ENCODE measurements around the gene IL15RA.
"Not testable (repeated sequence)": the region's sequence is repeated elsewhere in the genome, so short reads cannot be mapped to it uniquely, and the experiment has no call there.

IL15RA gene

DNA sequence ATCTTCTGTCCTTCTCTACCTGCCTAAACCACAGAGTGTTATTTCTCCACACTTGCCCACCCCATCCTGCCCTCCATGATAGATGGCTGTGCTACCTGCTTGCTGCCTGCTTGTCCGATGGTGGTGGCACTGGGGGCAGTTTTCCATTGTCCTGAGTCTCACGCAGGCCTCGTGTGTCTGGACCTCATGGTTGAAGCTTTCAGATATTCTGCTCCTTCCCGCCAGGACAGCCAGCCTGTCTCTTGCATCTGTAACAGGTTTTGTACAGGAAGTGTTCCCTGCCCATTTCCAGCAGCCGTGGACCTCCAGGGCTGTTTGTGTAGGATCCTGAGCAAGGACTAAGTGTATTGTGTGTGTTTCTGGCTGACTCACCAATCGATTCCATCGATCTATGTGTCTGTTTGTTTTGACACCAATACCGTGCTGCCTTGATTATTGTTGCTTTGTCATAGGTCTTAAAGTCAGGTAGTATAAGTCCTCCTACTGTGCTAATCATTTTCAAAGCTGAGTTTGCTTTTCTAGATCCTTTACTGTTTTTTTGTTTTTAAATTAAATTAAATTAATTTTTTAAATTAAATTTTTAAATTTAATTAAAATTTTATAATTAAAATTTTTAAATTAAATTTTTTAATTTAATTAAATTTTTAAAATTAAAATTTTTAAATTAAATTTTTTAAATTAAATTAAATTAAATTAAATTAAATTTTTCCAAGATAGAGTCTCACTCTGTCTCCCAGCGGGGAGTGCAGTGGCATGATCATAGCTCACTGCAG, 8.5 kb downstream of the IL15RA start:
- no peak for DNase-seq

- no peak for DNase-seq
These were observed 9.2 kb downstream of the IL15RA start for GRCh38 chr10:5968037-5968680.

DNA sequence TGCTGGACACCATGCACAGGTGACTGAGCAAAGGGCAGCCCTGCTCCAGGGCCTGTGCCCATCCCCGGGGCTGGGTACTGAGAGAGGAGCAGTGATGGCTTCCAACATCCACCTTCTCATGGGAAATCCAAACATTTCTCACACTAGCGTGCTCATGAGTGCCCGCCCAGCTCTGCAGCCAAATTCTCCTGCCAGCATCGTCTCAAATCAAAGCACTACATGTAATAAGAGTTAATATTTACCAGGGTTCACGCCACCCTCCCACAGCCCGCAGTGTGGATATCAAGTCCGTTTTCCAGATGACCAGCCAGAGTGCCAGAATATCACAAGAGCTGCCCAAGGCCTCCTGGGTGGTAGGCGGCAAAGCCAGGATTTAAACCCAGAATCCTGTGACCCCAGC, 12.1 kb downstream of the IL15RA start:
- DNase-seq = no peak

DNA sequence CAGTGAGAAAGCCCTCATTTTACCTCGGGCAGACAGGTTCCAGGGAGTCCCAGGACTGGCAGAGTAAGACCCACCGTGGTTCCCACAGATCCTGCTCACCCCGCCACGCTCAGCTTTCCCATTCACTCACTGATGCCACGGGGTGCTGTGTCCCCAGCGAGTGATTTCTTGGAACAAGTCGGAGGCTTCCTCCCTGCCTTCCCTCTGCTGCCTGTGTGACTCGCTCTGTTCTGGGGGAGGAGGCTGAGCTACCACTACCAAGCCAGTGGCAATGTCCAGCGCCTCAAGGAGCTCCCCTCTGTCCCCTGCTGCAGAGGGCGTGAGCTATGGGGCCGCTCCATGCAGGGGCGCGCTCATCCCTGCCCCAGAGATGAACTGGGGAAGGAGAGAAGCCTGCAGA, 12.6 kb downstream of the IL15RA start:
- no peak for DNase-seq

DNA sequence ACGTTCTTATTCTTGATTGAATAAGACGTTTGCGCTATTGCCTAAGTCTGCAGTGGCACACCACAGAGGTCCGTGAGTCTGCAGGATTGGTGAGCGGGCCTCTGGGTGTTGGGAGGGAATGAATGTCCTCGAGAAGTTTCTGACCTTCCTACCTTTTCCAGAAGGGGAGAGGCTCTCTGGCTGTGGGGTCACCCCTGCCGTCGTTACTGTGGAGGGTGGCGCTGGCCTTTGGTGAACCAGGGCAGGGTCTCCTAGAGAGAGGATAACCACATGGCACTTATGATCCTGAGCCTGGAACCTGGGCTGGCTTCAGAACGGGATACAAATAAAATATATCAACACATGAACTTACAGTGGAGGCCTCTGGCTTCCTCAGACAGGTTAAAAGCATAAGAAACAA, 13.8 kb downstream of the IL15RA start:
- no peak for DNase-seq

DNA sequence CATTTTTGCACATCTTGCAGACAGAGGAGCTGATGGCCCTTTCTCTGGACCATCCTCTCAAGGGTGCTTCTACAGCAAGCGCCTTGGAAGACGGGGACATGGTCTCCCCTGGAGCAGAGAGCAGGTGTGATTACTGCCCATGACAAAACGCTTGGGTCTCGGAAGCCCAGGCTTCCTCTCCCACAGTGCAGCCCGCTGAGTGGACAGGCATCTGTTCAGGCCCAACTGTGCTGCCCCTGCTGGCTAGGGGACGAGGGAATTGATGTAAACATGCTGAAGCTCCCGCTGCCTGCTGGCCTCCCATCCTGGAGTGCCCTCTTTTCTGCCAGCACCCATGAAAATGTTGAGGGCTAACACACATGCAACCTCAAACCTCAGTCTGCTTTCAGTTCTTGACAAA, 14.3 kb downstream of the IL15RA start:
- DNase-seq = no peak

GRCh38 chr10:5962358-5962940, 14.9 kb downstream of the IL15RA start:
- DNase-seq = not testable (repeated sequence)

GRCh38 chr10:5961405-5962100, 15.8 kb downstream of the IL15RA start:
- no peak for DNase-seq

DNA sequence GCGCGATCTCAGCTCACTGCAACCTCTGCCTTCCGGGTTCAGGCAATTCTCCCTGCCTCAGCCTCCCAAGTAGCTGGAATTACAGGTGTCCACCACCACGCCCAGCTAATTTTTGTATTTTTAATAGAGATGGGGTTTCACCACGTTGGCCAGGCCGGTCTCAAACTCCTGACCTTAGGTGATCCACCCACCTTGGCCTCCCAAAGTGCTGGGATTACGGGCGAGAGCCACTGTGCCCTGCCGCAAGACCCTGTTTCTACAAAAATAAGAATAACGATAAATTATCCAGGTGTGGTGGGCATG, 16.4 kb downstream of the IL15RA start:
- DNase-seq = not testable (repeated sequence)

DNA sequence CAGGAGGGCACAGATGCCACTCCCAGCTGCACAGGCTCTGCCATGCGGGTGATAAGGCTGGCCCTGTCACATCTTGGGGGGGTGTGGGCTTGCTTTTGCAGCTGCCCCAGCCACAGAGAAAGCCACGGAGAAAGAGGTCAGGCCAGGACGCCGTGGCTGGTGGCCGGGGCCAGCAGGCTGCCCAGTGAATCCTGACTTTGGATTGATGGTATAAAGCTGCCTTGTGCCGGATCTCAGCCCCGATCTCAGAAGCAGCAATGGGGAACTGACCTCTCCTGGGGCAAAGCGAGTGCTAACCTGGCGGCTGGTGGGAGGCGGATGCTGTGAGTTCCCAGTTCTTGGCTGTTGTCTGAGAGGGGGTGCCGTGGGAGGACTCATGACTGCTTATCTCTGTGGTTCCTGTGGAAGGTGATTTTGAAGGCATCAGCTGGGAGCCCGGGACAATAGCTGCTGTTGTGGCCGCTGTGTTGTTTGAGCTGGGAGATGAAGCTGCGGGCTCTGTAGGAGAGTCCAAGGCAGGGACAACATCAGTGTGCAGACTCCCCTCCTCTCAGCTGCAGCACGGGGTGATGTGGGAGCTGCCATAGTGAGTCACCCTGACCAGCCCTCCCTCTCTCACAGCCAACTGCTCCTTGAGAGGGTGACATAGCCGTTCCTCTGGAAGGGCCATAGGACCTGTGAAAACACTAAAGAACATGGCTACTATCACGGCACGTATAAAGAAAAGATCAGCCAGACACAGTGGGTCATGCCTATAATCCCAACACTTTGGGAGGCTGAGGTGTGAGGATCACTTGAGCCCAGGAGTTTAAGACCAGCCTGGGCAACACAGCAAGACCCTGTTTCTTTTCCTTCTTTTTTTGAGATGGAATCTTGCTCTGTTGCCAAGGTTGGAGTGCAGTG, 17.0 kb downstream of the IL15RA start:
- no peak for DNase-seq

DNA sequence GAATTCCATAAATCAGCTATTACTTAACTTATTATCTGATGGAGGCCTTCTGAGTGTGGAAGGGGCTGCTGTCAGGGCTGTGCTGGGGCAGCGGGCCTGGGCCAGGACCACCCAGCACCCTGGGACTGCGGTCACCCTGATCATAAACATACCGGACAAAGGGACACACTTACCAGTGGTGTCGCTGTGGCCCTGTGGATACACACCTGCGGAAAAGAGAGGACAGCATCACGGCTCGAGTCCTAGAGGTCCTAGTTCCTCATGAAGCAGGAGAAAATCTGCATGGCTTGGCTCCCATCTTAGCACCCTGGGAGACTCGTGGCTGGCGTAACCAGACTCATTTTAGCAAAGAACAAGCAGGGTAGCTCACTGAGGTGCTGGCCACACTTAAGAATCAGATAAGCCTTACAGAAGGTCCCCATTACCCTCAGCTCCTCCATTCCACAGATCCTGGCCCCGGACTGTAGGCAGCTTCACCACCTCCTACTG, 17.7 kb downstream of the IL15RA start:
- DNase-seq = no peak

DNA sequence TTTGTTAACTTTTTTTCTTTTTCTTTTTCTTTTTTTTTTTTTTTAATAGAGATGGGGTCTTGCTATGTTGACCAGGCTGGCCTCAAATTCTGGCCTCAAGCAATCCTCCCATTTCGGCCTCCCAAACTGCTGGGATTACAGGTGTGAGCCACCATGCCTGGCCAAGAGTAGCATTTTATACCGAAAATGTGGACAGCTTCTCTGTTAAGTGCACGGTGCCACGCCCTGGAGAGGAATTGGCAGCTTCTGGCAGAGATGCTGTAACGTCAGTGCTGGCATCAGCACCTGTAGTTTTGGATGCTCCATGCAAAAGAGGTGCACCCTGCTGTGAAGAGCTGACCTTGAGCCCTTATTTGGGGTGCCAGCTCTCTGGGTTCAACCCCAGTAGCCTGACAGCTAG, 18.2 kb downstream of the IL15RA start:
- DNase-seq = no peak

DNA sequence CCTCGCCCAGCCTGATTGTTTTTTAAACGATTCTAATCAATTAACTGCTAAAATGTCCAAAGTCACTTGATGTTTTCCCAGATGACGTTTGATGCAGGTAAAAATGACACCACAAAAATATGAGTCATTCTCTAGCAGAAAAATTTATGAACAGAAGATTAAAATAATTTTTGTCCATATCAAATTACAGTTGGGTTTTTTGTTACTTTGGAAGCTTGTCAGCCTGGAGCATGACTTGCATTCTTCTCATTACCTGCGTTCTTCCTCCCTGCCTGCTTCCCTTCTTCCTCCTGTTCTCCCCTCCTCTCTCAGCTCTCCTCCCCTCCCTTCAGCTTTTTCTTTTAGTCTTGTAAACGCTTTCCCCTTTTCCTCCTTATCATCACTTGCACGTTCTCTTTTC, 18.7 kb downstream of the IL15RA start:
- no peak for DNase-seq

GRCh38 chr10:5958077-5958476, 19.3 kb downstream of the IL15RA start:
- no peak for DNase-seq

GRCh38 chr10:5956146-5956936, 21.0 kb downstream of the IL15RA start:
- DNase-seq = no peak

- DNase-seq = no peak
These were observed 23.7 kb downstream of the IL15RA start for GRCh38 chr10:5953676-5954075.

DNA sequence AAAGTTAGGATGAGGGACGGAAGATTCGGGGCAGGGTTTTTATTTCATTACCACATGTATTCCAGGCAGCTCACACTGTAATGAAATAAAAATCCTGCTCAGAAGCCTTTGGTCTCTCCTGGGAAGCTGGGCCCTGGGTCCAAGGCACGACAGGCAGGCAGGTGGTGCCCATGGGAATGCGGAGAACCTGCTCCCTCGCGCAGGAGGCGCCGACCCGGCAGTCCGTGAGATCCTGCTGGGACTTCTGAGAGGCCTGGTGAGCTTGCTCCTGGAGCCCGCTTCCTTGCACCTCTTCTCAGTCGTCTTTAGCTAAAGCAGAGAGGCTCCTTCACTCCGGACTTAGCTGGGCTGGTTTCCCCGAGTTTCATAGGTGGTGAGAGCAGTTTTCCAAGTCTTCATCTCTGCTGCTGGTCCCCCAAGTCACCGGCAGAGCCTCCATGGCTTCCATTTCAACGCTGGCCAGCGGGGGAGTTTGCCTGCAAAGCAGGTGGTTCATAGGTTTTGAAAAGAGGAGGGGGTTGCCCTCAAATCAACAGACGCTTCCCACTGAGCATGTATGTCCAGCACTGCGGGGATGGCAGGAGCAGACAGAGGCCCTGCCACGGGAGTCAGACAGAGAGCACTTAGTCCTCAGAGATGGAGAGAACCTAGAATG, 24.5 kb downstream of the IL15RA start:
- no peak for DNase-seq

DNA sequence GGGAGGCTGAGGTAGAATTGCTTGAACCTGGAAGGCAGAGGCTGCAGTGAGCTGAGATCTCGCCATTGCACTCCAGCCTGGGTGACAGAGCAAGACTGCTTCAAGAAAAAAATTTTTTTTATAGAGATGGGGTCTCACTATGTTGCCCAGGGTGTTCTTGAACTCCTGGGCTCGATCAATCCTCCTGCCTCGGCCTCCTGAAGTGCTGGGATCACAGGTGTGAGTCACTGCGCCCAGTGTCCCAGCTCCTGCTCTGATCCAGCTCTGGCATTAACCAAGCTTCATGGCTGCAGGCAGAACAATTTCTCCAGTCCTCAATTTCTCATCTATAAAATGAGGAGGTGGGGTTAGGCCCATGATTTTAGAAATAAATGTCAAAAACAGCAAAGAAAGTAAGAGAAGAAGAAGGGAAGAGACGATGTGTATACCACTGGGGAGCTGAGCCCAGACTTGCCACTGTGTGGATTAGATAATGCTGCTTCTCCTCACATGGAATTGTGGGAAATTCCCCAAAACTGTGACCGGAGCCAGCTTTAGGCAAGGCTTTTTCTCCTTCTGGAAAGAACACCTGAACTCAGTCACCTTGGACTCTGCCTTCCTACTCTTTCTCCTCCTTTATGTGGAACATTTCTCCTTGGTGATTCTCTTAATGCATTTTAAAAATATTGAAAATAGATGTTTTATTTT, 25.5 kb downstream of the IL15RA start:
- no peak for DNase-seq

GRCh38 chr10:5951167-5951711, 26.1 kb downstream of the IL15RA start:
- no peak for DNase-seq

- DNase-seq = no peak
These were observed 28.2 kb downstream of the IL15RA start for GRCh38 chr10:5949009-5949759.
